COLO668 (cell line): ENCODE results near the gene SLC35E3.
A peak's percentile ranks its signal among the peaks of the same experiment; 100 is the strongest.
"Not testable (repeated sequence)": the region's sequence is repeated elsewhere in the genome, so short reads cannot be mapped to it uniquely, and the experiment has no call there.

Experiments
- DNase-seq: peaks from one replicate; lab custom pipeline; 2025; ENCODE audit not compliant: unreplicated experiment; lab: John Stamatoyannopoulos, UW

Gene SLC35E3

GRCh38 chr12:68793975-68794652 lies 48.1 kb downstream of the SLC35E3 start:
- no peak for DNase-seq

GRCh38 chr12:68794653-68795251 lies 48.8 kb downstream of the SLC35E3 start:
- no peak for DNase-seq

DNA sequence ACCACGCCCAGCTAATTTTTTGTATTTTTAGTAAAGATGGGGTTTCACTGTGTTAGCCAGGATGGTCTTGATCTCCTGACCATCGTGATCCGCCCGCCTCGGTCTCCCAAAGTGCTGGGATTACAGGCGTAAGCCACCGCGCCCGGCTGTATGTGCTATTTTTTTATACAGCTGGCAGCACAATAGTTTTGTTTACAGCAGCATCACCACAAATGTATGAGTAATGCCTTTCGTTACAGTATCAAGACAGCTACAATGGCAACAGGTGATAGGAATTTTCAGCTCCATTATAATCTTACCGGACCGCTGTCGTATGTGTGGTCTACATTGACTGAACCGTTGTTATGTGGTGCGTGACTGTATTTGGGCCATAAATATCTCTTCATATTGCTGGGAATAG lies 50.4 kb downstream of the SLC35E3 start:
- DNase-seq: no peak

DNA sequence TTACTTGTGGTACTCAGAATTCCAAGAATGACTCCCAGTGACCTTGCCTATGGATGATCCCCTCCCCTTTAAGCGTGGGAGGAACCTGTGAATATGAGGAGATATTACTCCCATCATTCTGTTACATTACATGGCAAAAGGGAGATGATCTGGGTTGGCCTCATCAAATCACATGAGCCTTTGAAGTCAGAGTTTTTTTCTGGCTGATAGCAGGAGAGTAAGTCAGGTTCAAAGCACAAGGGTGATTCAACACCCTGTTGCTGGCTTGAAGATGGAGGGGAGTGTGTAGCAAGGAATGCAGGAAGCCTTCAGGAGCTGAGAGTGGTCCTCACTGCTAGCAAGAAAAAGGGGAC lies 52.9 kb downstream of the SLC35E3 start:
- no peak for DNase-seq

DNA sequence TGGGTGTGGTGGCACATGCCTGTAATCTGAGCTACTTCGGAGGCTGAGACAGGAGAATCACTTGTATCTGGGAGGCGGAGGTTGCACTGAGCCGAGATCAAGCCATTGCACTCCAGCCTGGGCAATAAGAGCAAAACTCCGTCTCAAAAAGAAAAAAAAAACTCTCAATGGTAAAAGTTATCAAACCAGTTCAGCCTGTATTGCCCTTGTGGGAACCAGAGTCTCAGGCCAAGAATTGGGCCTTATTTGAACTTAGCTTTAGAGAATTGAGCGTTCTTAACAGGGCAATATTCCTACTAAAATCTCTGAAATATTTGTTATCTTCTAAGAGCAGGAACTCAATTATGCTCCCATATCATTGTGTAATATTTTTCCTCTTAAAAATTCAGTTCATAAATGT lies 54.3 kb downstream of the SLC35E3 start:
- no peak for DNase-seq

GRCh38 chr12:68801124-68801523 lies 55.1 kb downstream of the SLC35E3 start:
- not testable (repeated sequence) for DNase-seq

DNA sequence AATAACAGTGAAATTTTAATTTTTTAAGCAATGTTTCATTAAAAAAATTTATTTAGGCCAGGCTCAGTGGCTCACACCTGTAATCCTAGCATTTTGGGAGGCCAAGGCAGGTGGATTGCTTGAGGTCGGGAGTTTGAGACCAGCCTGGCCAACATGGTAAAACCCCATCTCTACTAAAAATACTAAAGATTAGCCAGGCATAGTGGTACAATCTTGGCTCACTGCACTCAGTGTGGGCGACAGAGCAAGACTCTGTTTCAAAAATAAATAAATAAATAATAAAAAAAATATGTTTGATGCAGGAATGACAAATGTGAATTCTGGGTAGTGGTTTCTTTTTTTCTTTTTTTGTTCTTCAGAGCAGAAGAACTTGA lies 56.4 kb downstream of the SLC35E3 start:
- not testable (repeated sequence) for DNase-seq

DNA sequence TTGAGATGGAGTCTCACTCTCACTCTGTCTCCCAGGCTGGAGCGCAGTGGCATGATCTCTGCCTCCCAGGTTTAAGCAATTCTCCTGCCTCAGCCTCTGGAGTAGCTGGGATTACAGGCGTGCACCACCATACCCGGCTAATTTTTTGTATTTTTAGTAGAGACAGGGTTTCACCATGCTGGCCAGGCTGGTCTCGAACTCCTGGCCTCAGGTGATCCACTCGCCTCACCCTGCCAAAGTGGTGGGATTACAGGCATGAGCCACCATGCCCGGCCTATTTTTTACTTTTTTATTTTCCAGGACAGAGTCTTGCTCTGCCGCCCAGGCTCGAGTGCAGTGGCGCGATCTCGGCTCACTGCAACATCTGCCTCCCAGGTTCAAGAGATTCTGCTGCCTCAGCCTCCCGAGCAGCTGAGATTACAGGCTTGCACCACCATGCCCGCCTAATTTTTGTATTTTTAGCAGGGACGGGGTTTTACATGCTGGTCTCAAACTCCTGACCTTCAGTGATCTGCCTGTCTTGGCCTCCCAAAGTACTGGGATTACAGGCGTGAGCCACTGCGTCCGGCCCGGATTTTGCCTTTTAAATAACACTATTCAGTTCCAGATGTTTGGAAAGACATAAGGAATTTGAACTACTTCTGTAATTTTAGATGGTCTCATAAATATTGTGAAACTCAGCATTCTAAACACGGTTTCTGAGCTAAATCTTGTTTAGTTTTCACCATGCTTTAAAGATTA lies 57.1 kb downstream of the SLC35E3 start:
- DNase-seq: not testable (repeated sequence)

GRCh38 chr12:68803948-68804656 lies 58.1 kb downstream of the SLC35E3 start:
- no peak for DNase-seq

DNA sequence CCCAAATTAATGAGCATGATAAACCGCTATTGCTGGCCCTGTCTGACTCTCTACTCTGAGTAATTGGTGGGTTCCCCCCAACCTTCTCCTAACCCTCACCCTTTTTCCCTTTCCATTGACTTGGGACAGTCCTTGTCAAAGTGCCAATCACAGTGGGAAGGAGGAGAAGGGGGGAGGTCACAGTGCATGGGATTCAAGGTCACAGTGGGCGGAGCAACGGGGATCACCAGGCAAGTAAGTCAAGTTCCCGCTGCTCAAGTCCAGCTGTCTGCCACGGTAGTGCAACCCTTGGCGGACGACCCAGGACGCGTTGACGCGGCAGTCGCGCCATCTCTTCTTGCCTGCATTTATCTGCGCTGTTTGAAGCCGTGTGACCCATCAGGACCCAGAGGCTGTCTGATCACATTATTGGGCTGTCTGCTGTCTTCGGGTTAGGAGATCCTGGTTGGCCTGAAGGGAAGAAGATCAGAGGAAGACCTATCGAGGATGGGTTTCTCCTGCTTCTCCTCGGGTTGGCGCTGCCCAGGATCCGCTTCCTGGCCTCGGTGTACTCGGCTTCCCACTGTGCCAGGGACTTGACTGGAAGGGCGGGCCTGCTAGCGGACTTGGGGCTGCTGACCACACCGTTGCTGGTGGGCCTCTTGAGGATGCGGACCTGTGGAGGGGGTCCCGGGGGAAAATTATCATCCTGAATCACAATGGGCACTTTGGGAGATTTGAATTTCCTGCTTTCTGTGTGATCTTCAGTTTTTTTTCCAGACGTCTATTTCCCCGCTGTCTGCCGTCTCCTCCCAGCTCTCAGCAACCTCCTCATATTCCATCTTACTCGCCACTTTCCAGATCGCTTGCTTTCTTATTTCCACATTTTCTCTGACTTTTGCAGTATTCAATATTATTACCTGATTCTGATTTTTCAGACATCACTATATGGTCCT lies 58.9 kb downstream of the SLC35E3 start:
- no peak for DNase-seq

DNA sequence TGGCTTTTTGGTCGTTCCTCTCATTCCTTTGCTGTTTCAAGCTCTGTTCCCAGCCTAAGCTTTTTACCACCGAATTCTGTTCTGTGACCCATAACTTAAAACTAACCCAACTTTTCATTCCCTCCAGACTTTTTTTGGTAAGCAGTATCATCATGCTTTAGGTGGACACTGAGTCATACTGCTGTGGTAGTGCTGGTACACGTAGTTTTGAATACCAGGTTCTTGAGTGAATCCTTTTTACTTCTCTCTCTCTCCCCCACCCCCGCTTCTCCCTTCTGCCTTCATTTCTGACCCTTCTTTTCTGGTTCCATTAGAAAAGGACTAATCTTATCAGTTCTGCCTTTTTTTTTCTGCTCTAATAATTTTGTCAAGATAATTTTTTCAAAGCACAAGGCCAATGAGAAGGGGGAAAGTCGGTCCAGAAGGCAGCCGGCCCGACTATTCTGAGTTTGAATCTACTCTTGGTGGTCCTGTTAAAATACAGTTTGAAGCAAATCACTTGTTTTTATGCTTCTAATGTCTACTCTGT lies 59.7 kb downstream of the SLC35E3 start:
- DNase-seq: no peak

GRCh38 chr12:68806488-68807237 lies 60.7 kb downstream of the SLC35E3 start:
- no peak for DNase-seq

DNA sequence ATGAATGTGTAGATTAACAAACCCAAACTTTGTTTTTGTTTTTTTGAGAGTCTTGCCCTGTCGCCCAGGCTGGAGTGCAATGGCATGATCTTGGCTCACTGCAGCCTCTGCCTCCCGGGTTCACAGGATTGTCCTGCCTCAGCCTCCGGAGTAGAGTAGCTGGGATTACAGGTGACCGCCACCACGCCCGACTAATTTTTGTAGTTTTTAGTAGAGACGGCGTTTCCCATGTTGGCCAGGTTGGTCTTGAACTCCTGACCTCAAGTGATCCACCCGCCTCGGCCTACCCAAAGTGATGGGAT lies 61.2 kb downstream of the SLC35E3 start:
- not testable (repeated sequence) for DNase-seq

DNA sequence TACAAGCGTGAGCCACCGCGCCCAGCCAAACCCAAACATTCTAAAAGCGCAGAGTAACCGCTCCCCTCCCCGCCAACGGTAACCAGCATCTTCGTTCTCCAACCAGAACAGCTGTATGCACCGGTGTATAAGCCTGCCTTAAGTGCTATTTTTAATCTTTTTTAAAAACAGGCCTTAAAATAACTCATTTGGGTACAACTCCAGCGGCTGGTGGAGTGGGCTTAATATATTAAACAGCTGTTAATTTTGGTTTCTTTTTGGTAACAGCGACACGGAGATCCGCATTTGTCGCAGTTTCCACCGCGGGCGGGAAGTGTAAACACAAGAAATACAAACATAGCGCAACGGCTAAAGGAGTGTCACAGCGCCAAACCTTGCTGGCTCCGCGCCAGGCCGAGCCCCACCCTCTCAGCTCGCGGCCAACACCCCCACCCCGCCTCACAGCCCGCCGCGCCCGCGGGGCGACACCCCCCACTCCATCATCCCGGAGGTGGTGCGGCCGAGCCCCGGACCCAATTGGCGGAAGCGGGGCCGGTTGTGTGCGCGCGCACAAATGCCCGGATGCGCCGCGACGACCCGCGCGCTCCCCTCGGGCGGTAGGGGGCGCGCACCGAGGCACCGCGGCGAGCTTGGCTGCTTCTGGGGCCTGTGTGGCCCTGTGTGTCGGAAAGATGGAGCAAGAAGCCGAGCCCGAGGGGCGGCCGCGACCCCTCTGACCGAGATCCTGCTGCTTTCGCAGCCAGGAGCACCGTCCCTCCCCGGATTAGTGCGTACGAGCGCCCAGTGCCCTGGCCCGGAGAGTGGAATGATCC lies 61.8 kb downstream of the SLC35E3 start, which contains the start of gene MDM2:
MDM2 (plus strand) TSS at position 602 of the 812 bp plus-strand sequence. CDS start 301 bp downstream, outside the sequence.
- DNase-seq: peak; percentile 99

DNA sequence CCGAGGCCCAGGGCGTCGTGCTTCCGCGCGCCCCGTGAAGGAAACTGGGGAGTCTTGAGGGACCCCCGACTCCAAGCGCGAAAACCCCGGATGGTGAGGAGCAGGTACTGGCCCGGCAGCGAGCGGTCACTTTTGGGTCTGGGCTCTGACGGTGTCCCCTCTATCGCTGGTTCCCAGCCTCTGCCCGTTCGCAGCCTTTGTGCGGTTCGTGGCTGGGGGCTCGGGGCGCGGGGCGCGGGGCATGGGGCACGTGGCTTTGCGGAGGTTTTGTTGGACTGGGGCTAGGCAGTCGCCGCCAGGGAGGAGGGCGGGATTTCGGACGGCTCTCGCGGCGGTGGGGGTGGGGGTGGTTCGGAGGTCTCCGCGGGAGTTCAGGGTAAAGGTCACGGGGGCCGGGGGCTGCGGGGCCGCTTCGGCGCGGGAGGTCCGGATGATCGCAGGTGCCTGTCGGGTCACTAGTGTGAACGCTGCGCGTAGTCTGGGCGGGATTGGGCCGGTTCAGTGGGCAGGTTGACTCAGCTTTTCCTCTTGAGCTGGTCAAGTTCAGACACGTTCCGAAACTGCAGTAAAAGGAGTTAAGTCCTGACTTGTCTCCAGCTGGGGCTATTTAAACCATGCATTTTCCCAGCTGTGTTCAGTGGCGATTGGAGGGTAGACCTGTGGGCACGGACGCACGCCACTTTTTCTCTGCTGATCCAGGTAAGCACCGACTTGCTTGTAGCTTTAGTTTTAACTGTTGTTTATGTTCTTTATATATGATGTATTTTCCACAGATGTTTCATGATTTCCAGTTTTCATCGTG lies 62.6 kb downstream of the SLC35E3 start:
- peak; percentile 89 for DNase-seq

GRCh38 chr12:68809190-68810026 lies 63.4 kb downstream of the SLC35E3 start:
- DNase-seq: no peak

DNA sequence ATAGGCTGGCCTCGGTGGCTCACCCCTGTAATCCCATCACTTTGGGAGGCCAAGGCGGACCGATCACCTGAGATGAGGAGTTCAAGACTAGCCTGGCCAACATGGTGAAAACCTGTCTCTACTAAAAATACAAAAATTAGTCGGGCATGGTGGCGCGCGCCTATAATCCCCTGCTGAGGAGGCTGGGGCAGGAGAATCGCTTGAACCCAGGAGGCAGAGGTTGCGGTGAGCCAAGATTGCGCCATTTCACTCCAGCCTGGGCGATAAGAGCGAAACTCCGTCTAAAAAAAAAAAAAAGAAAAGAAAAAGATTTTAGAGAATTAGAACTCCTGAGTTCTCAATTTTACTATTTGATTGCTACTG lies 64.0 kb downstream of the SLC35E3 start:
- not testable (repeated sequence) for DNase-seq
